ENCODE measurements around the gene QARS1.

The QARS1 gene

GRCh38 chr3:49132437-49133225 is 28.1 kb upstream of the QARS1 start, which contains the start of gene LAMB2:
Gene LAMB2 (minus strand): TSS chr3:49133050. CDS start chr3:49132867, 183 bp downstream.
- no peak for TF ChIP-seq CTCF (IDR thresholded peaks at IDR 0.05)
- H3K9me3 ChIP-seq (ENCODE audit: control insufficient read depth, low read length), result no peaks in the 10 kb centered on the region
- peak within 1 kb of the TSS; percentile 73 for H3K4me3 ChIP-seq (ENCODE audit: low read depth, low read length)
- no peaks in the 10 kb centered on the region for H3K27me3 ChIP-seq (ENCODE audit: control insufficient read depth, insufficient read depth, low read length)
- peak within 1 kb of the TSS; percentile 92 for H3K4me2 ChIP-seq (ENCODE audit: low read length)
- peaks cover 15% of the 10 kb centered on the region for H3K4me1 ChIP-seq
- H2AFZ ChIP-seq, result peak within 1 kb of the TSS; percentile 96
- H3K27ac ChIP-seq, result peak within 1 kb of the TSS; percentile 90
- H3K36me3 ChIP-seq (ENCODE audit: control insufficient read depth, insufficient read depth, low read length), result no peaks in the 10 kb centered on the region
- H3K9ac ChIP-seq, result peak within 1 kb of the TSS; percentile 5
- peaks cover 30% of the 10 kb centered on the region for H3K79me2 ChIP-seq

GRCh38 chr3:49132073-49132436 is 27.5 kb upstream of the QARS1 start:
- Histone ChIP-seq H3K4me1 (peaks cover 15% of the 10 kb centered on the region), H3K9ac (peak overlapping the region; percentile 5)
- TF ChIP-seq CTCF (IDR thresholded peaks at IDR 0.05), result no peak

DNA sequence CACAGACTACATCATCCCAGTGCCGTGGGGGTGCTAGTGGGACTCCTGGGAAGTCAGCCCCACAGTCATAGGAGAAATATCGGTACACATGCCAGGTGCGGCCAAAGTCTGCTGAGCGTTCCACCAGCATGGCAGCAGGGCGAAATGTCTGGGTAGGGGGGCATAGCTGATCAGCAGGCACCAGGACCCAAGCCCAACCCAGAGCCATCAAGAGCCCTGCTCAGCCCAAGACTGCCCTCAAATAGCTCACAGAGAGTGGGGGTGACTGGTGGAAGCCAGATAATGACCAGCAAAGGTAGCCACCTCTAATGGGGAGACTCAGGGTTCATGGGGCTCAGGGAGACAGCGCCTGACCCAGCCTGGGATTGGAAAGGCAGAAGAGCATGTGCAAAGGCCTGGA is 27.0 kb upstream of the QARS1 start:
- no peaks in the 10 kb centered on the region for H3K36me3 ChIP-seq (ENCODE audit: control insufficient read depth, insufficient read depth, low read length)

More at GRCh38 chr3:49132073-49132436, 27.5 kb upstream of the QARS1 start:
- Histone ChIP-seq H3K4me2 (ENCODE audit: low read length) (peak overlapping the region; percentile 92), H3K27me3 (ENCODE audit: control insufficient read depth, insufficient read depth, low read length) (no peaks in the 10 kb centered on the region), H3K4me3 (ENCODE audit: low read depth, low read length) (peak overlapping the region; percentile 73), H3K36me3 (ENCODE audit: control insufficient read depth, insufficient read depth, low read length) (no peaks in the 10 kb centered on the region), H3K9me3 (ENCODE audit: control insufficient read depth, low read length) (no peaks in the 10 kb centered on the region), H3K79me2 (peaks cover 30% of the 10 kb centered on the region), H2AFZ (peak overlapping the region; percentile 96), H3K27ac (peak overlapping the region; percentile 90)

GRCh38 chr3:49131040-49131439 is 26.5 kb upstream of the QARS1 start:
- Histone ChIP-seq H3K4me3 (ENCODE audit: low read depth, low read length) (no peak overlapping the region), H3K36me3 (ENCODE audit: control insufficient read depth, insufficient read depth, low read length) (no peaks in the 10 kb centered on the region), H3K9me3 (ENCODE audit: control insufficient read depth, low read length) (no peaks in the 10 kb centered on the region)

More for the DNA sequence above, 27.0 kb upstream of the QARS1 start:
- Histone ChIP-seq H3K4me3 (ENCODE audit: low read depth, low read length) (peak overlapping the region; percentile 73), H3K4me2 (ENCODE audit: low read length) (peak overlapping the region; percentile 92), H3K4me1 (peaks cover 15% of the 10 kb centered on the region), H3K79me2 (peaks cover 30% of the 10 kb centered on the region), H3K9me3 (ENCODE audit: control insufficient read depth, low read length) (no peaks in the 10 kb centered on the region), H3K27me3 (ENCODE audit: control insufficient read depth, insufficient read depth, low read length) (no peaks in the 10 kb centered on the region), H2AFZ (no peak overlapping the region), H3K9ac (no peak overlapping the region), H3K27ac (peak overlapping the region; percentile 90)
- no peak for TF ChIP-seq CTCF (IDR thresholded peaks at IDR 0.05)

More at GRCh38 chr3:49131040-49131439, 26.5 kb upstream of the QARS1 start:
- H3K9ac ChIP-seq, result no peak overlapping the region
- H3K4me1 ChIP-seq, result peaks cover 15% of the 10 kb centered on the region
- no peak for TF ChIP-seq CTCF (IDR thresholded peaks at IDR 0.05)
- H3K27me3 ChIP-seq (ENCODE audit: control insufficient read depth, insufficient read depth, low read length), result no peaks in the 10 kb centered on the region
- H3K27ac ChIP-seq, result no peak overlapping the region
- H3K79me2 ChIP-seq, result peaks cover 30% of the 10 kb centered on the region
- H3K4me2 ChIP-seq (ENCODE audit: low read length), result peak overlapping the region; percentile 92
- H2AFZ ChIP-seq, result no peak overlapping the region
